Measurements from ENCODE around the gene CFAP65.

CFAP65 gene

GRCh38 chr2:218988650-218989049, 52.7 kb downstream of the CFAP65 start:
- TF ChIP-seq CTCF (IDR thresholded peaks at IDR 0.05; ENCODE audit: low read depth, low read length) (no peak), EZH2phosphoT487 (IDR thresholded peaks at IDR 0.05; ENCODE audit: low read depth) (no peak)
- no peaks in the 10 kb centered on the region for H3K4me1 ChIP-seq (ENCODE audit: low read length)
- H3K36me3 ChIP-seq (replicated peaks; ENCODE audit: low read depth, low read length), result no peaks in the 10 kb centered on the region
- H3K27me3 ChIP-seq (ENCODE audit: low read depth, low read length), result 0 out of 2 replicates have a peak, but pooled peaks cover 5% of the 10 kb centered on the region
- H3K27ac ChIP-seq (ENCODE audit: low read length), result no peak overlapping the region
- no peak overlapping the region for H3K4me3 ChIP-seq (ENCODE audit: low read length)
- H4K20me1 ChIP-seq (ENCODE audit: insufficient read depth, low read length), result no peaks in the 10 kb centered on the region
- no peaks in the 10 kb centered on the region for H3K9me3 ChIP-seq (ENCODE audit: insufficient read depth, low read length)
- H3K9ac ChIP-seq (ENCODE audit: low read length), result no peak overlapping the region
- no peak overlapping the region for H3K4me2 ChIP-seq (ENCODE audit: low read length)
- no peak overlapping the region for H2AFZ ChIP-seq (ENCODE audit: low read depth, low read length)
- H3K79me2 ChIP-seq (ENCODE audit: low read length), result no peaks in the 10 kb centered on the region

GRCh38 chr2:218988164-218988563, 53.2 kb downstream of the CFAP65 start:
- 0 out of 2 replicates have a peak, but pooled peaks cover 5% of the 10 kb centered on the region for H3K27me3 ChIP-seq (ENCODE audit: low read depth, low read length)
- H3K27ac ChIP-seq (ENCODE audit: low read length), result no peak overlapping the region
- H3K4me2 ChIP-seq (ENCODE audit: low read length), result no peak overlapping the region
- H3K9me3 ChIP-seq (ENCODE audit: insufficient read depth, low read length), result no peaks in the 10 kb centered on the region
- no peak overlapping the region for H3K4me3 ChIP-seq (ENCODE audit: low read length)
- TF ChIP-seq CTCF (IDR thresholded peaks at IDR 0.05; ENCODE audit: low read depth, low read length), result no peak
- no peak for TF ChIP-seq EZH2phosphoT487 (IDR thresholded peaks at IDR 0.05; ENCODE audit: low read depth)
- H3K9ac ChIP-seq (ENCODE audit: low read length), result no peak overlapping the region
- H4K20me1 ChIP-seq (ENCODE audit: insufficient read depth, low read length), result no peaks in the 10 kb centered on the region
- no peaks in the 10 kb centered on the region for H3K36me3 ChIP-seq (replicated peaks; ENCODE audit: low read depth, low read length)
- no peaks in the 10 kb centered on the region for H3K4me1 ChIP-seq (ENCODE audit: low read length)
- H3K79me2 ChIP-seq (ENCODE audit: low read length), result no peaks in the 10 kb centered on the region
- no peak overlapping the region for H2AFZ ChIP-seq (ENCODE audit: low read depth, low read length)

GRCh38 chr2:218986148-218986761, 55.1 kb downstream of the CFAP65 start:
- no peak for TF ChIP-seq EZH2phosphoT487 (IDR thresholded peaks at IDR 0.05; ENCODE audit: low read depth)
- no peak for TF ChIP-seq CTCF (IDR thresholded peaks at IDR 0.05; ENCODE audit: low read depth, low read length)
- no peak overlapping the region for H3K27ac ChIP-seq (ENCODE audit: low read length)
- H2AFZ ChIP-seq (ENCODE audit: low read depth, low read length), result no peak overlapping the region
- H3K4me3 ChIP-seq (ENCODE audit: low read length), result no peak overlapping the region
- H3K9me3 ChIP-seq (ENCODE audit: insufficient read depth, low read length), result no peaks in the 10 kb centered on the region
- 0 out of 2 replicates have a peak, but pooled peaks cover 2% of the 10 kb centered on the region for H3K27me3 ChIP-seq (ENCODE audit: low read depth, low read length)
- H3K4me2 ChIP-seq (ENCODE audit: low read length), result no peak overlapping the region
- H3K36me3 ChIP-seq (replicated peaks; ENCODE audit: low read depth, low read length), result no peaks in the 10 kb centered on the region
- H3K9ac ChIP-seq (ENCODE audit: low read length), result no peak overlapping the region
- peaks cover 2% of the 10 kb centered on the region; the same call in 1 of the 2 replicates for H3K79me2 ChIP-seq (ENCODE audit: low read length)
- no peaks in the 10 kb centered on the region for H4K20me1 ChIP-seq (ENCODE audit: insufficient read depth, low read length)
- H3K4me1 ChIP-seq (ENCODE audit: low read length), result no peaks in the 10 kb centered on the region

- H3K4me3 ChIP-seq (ENCODE audit: low read length), result no peak overlapping the region
- H2AFZ ChIP-seq (ENCODE audit: low read depth, low read length), result no peak overlapping the region
- H3K79me2 ChIP-seq (ENCODE audit: low read length), result peaks cover 2% of the 10 kb centered on the region; the same call in 1 of the 2 replicates
- no peaks in the 10 kb centered on the region for H3K4me1 ChIP-seq (ENCODE audit: low read length)
- H3K4me2 ChIP-seq (ENCODE audit: low read length), result no peak overlapping the region
- H3K27ac ChIP-seq (ENCODE audit: low read length), result no peak overlapping the region
- no peaks in the 10 kb centered on the region for H3K9me3 ChIP-seq (ENCODE audit: insufficient read depth, low read length)
- TF ChIP-seq EZH2phosphoT487 (IDR thresholded peaks at IDR 0.05; ENCODE audit: low read depth) (no peak), CTCF (IDR thresholded peaks at IDR 0.05; ENCODE audit: low read depth, low read length) (no peak)
- no peaks in the 10 kb centered on the region for H4K20me1 ChIP-seq (ENCODE audit: insufficient read depth, low read length)
- no peaks in the 10 kb centered on the region for H3K36me3 ChIP-seq (replicated peaks; ENCODE audit: low read depth, low read length)
- no peak overlapping the region for H3K9ac ChIP-seq (ENCODE audit: low read length)
- no peaks in the 10 kb centered on the region for H3K27me3 ChIP-seq (ENCODE audit: low read depth, low read length)
Measured at GRCh38 chr2:218985325-218986091, 55.8 kb downstream of the CFAP65 start.

Measured in OCI-LY3 (cell line).